Mucosa of rectum (tissue), 2 donors: ENCODE measurements around the gene UBASH3A.

Source experiments
- H3K27ac ChIP-seq, 2 donors: one replicate each; pipeline ENCODE4 v1.7.0; 2013; ENCODE audit warnings: inconsistent platforms in 2 of 2, low read depth in 2 of 2, low read length in 2 of 2
- H3K27me3 ChIP-seq, 2 donors: one replicate each; pipeline ENCODE4 v1.7.0; 2013; ENCODE audit warnings: low read length in 2 of 2; ENCODE audit not compliant: control insufficient read depth in 2 of 2, insufficient read depth in 2 of 2
- H3K36me3 ChIP-seq, 2 donors: one replicate each; pipeline ENCODE4 v1.7.0; 2013; ENCODE audit warnings: low read length in 2 of 2; ENCODE audit not compliant: control insufficient read depth in 2 of 2, insufficient read depth in 2 of 2
- H3K4me1 ChIP-seq, 2 donors: one replicate each; pipeline ENCODE4 v1.7.0; 2013; ENCODE audit warnings: low read length in 2 of 2, mild to moderate bottlenecking in 1 of 2; ENCODE audit not compliant: control insufficient read depth in 2 of 2, insufficient read depth in 2 of 2
- H3K4me3 ChIP-seq, 2 donors: one replicate each; pipeline ENCODE4 v1.7.0; 2013; ENCODE audit warnings: low read length in 2 of 2
- H3K9ac ChIP-seq, 2 donors: one replicate each; pipeline ENCODE4 v1.7.0; 2013; ENCODE audit warnings: low read length in 2 of 2, low read depth in 1 of 2, mild to moderate bottlenecking in 1 of 2
- H3K9me3 ChIP-seq, 2 donors: one replicate each; pipeline ENCODE4 v1.7.0; 2013; ENCODE audit warnings: low read length in 2 of 2; ENCODE audit not compliant: control insufficient read depth in 2 of 2
- donor health status: healthy.
- donor health status: Normal muscosa, but diverticular disease.

Gene UBASH3A

GRCh38 chr21:42461185-42461520 is 57.5 kb downstream of the UBASH3A start:
- no peaks in the 10 kb centered on the region for H3K9me3 ChIP-seq
- H3K27me3 ChIP-seq: no peaks in the 10 kb centered on the region
- no peaks in the 10 kb centered on the region for H3K36me3 ChIP-seq
- H3K4me3 ChIP-seq: no peak overlapping the region
- peak overlapping the region; percentile 94 to 95 for H3K27ac ChIP-seq
- peaks cover 68% of the 10 kb centered on the region in 2 donors for H3K4me1 ChIP-seq
- peak overlapping the region in 1 of 2 donors; percentile 45 for H3K9ac ChIP-seq

- Histone ChIP-seq H3K9me3 (no peaks in the 10 kb centered on the region), H3K27ac (peak overlapping the region; percentile 94 to 95), H3K4me1 (peaks cover 66 to 71% of the 10 kb centered on the region in 2 donors), H3K27me3 (no peaks in the 10 kb centered on the region), H3K36me3 (no peaks in the 10 kb centered on the region), H3K9ac (peak overlapping the region; percentile 41 to 69), H3K4me3 (peak overlapping the region; percentile 33 to 44)
Observed at GRCh38 chr21:42461881-42462877, 58.5 kb downstream of the UBASH3A start.

DNA sequence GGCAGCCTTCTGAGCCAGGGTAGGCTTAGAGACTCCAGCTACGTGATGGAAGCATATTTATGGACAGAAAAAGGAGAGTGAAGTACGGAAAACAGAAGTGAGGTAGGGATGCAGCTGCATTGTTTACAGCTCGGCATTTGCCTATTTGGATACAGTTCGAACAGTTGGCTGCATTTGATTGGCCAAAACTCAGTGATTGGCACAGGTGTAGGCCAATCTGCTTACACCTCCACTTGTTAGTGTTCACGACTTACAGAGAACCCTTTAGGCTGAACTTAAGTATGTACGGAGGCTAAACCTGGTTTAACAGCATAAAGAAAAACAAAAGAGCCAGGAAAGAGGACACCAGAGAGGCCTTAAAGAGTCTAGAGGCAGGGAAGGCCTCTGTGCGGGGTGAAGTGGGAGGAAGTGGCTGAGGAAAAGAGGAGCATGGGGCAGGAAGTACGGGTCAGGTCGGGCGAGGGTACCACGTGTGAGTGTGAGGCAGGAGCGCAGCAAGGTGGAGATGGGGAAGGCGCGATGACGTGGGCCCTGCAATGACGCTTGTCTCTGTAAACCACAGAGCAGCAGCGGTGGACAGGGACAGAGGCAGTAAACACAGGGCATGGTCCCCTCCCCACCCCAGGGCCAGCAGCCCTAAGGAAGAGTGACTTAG is 60.3 kb downstream of the UBASH3A start:
- H3K27ac ChIP-seq: peak overlapping the region; percentile 94 to 95
- H3K36me3 ChIP-seq: no peaks in the 10 kb centered on the region
- H3K4me3 ChIP-seq: peak overlapping the region in 1 of 2 donors; percentile 13
- no peaks in the 10 kb centered on the region for H3K9me3 ChIP-seq
- no peaks in the 10 kb centered on the region for H3K27me3 ChIP-seq
- peaks cover 78 to 85% of the 10 kb centered on the region in 2 donors for H3K4me1 ChIP-seq
- no peak overlapping the region for H3K9ac ChIP-seq

DNA sequence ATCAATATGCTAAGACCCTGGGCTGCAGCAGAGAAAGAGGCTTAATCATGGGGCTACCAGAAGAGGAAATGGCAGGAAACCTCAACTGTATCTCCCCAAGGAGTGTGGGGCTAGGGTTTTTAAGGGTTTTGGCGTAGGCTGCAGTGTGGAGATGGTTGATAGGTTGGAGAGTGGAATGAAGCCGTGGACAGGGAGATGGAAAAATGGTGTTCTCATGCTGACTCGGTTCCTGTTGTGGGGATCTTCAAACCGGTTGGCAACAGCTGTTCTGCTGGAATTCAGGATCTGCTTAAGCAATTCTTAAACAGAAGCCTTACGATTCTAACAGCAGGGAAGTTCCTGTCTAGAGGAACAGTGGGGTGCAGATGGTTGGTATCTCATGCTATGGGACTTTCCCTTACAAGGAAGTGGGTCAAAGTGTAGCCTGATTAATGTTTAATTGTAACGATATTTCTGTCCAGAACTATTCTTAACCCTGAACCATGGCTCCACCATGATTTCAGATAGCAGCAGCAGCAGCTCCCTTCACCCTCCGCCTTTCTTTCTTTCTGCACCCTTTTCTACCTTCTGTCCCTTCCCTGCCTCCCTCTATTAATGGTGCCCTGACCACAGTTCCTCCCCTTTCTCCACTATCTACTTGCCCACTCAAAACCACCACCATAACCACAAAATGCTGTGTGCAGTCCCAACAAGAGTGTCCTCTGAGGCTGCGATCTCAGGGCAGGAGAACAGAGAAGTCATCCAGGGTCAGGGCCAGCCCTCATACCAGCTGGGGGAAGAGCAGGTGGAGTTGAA is 61.5 kb downstream of the UBASH3A start:
- Histone ChIP-seq H3K27ac (peak overlapping the region; percentile 38 to 78), H3K27me3 (no peaks in the 10 kb centered on the region), H3K4me3 (peak overlapping the region; percentile 21 to 53), H3K9me3 (no peaks in the 10 kb centered on the region), H3K36me3 (no peaks in the 10 kb centered on the region), H3K4me1 (peaks cover 70 to 84% of the 10 kb centered on the region in 2 donors), H3K9ac (peak overlapping the region; percentile 17 to 24)

DNA sequence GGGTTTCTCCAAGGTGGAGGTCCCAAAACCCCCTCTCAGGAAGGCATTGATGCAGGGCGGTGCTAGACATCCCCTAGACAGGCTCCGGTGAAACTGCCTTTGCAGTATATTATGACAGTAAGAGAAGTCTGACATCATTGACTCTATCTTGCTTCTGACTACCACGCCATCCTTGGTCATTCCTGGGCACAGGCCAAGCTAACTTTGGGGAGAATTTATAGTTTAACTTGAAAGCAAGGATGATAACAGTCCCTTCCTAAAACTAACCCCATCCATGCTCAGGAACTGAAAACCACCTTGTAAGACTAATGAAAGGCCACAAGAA is 62.1 kb downstream of the UBASH3A start:
- H3K9ac ChIP-seq: peak overlapping the region; percentile 17 to 24
- H3K9me3 ChIP-seq: no peaks in the 10 kb centered on the region
- peak overlapping the region; percentile 21 to 53 for H3K4me3 ChIP-seq
- H3K36me3 ChIP-seq: no peaks in the 10 kb centered on the region
- no peaks in the 10 kb centered on the region for H3K27me3 ChIP-seq
- peaks cover 66 to 80% of the 10 kb centered on the region in 2 donors for H3K4me1 ChIP-seq
- peak overlapping the region; percentile 38 to 78 for H3K27ac ChIP-seq

DNA sequence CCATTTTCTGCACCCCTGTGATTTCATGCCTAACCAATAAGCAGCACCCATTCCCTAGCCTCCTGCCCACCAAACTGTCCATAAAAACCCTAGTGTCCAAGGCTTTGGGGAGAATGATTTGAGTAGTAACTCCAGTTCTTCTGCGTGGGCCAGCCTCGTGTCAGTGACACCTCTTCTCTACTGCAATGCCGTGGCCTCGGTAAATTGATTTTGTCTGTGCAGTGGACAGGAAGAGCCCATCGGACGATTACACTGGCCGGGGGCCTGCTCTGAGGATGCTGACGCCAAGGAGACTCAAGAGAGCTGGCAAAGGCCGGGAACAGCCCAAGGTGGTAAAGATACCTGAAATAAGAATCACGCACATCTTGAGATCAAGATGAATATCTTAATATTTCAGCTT is 63.0 kb downstream of the UBASH3A start:
- peaks cover 58 to 71% of the 10 kb centered on the region in 2 donors for H3K4me1 ChIP-seq
- no peak overlapping the region for H3K27ac ChIP-seq
- H3K4me3 ChIP-seq: no peak overlapping the region

DNA sequence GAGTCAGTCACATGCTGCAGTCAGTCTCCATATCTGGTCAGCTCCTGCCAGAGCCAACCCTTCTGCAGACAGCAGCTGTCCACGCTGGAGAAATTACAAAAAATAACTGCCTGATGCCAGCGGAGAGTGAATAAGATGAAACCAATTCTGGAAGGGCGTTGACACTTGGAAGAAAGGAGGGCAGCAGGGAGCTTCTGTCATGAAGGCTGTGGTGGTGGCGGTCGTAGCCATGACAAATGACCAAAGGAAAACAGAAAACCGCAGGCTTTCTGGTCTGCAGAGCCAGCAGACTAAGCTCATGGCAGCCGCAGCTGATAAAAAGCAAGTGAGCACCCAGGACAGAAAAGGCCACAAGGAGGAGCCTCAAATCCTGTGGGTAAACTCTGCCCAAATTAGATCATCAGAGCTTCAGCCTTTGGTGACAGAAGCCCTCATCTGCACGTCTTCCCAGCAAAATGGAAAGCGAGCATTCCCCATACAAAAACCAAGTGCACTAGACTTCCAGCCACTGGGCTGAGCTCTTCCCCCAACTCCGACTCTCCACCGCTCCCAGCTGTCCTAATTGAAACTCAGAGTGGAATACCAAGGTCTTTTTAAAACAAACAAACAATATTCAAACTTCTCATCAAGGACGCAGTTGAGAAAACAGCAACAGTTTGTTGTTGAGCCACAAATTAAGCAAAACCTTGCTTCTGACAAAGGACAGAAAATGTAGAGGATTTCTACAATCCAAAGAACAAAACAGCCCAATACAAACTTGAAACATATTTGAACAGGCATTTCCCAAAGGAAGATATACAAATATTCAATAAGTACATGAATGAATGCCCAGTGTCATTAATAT is 63.7 kb downstream of the UBASH3A start:
- Histone ChIP-seq H3K4me1 (peaks cover 52 to 66% of the 10 kb centered on the region in 2 donors), H3K36me3 (no peaks in the 10 kb centered on the region), H3K27me3 (no peaks in the 10 kb centered on the region), H3K4me3 (peak overlapping the region in 1 of 2 donors; percentile 49), H3K27ac (no peak overlapping the region), H3K9me3 (no peaks in the 10 kb centered on the region), H3K9ac (peak overlapping the region; percentile 0 to 7)

More for the DNA sequence above, 63.0 kb downstream of the UBASH3A start:
- Histone ChIP-seq H3K36me3 (no peaks in the 10 kb centered on the region), H3K9me3 (no peaks in the 10 kb centered on the region), H3K27me3 (no peaks in the 10 kb centered on the region), H3K9ac (no peak overlapping the region)

DNA sequence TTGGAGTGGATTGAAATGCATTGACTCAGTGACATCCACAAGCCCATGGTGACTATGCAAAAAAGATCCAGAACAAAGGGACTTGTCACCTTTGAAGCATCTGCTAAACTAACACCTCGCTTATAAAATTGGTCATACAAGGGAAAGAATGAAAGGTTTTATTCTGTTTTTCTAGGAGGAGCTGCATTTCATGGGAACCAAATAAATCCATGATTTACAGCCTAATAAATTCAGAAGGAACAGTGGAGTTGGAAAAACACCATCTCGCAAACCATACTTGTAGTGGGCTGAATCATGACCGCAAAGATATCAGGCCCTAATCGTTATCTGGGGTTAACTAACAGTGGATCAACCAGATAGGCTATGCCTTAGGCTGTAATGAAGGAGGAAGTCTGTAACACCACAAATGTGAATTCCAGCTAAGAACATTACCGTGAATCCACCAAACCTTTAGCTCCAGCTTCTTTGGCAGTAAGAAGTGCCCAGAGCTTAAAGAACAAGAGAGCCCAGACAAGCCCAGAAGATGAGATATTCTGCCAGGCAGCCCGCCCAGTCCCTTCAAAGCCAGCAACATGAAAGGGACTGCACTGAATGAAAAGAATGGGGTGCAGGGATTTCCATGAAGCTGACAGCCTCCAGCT is 64.9 kb downstream of the UBASH3A start:
- Histone ChIP-seq H3K27ac (peak overlapping the region; percentile 88 to 93), H3K4me1 (peaks cover 44 to 56% of the 10 kb centered on the region in 2 donors), H3K36me3 (no peaks in the 10 kb centered on the region), H3K9me3 (no peaks in the 10 kb centered on the region), H3K4me3 (peak overlapping the region; percentile 10 to 40), H3K9ac (peak overlapping the region; percentile 48 to 61), H3K27me3 (no peaks in the 10 kb centered on the region)

- Histone ChIP-seq H3K4me1 (peaks cover 43 to 56% of the 10 kb centered on the region in 2 donors), H3K27ac (peak overlapping the region; percentile 88 to 93), H3K27me3 (no peaks in the 10 kb centered on the region), H3K4me3 (peak overlapping the region; percentile 10 to 40), H3K9ac (peak overlapping the region; percentile 48 to 61), H3K36me3 (no peaks in the 10 kb centered on the region), H3K9me3 (no peaks in the 10 kb centered on the region)
Observed at GRCh38 chr21:42469272-42469671, 65.6 kb downstream of the UBASH3A start.
